DOHH2 (cell line): ENCODE results near the gene PHACTR1.

ENCODE experiments used
- H3F3A ChIP-seq: fragments of 200-600 bp; sonication (generic), shearing (Covaris generic); 2 replicates; pipeline ENCODE4 v1.6.0; 2016; ENCODE audit warnings: antibody characterized with exemption, mild to moderate bottlenecking; ENCODE audit not compliant: control insufficient read depth, insufficient read depth
- H3K27ac ChIP-seq: fragments of 200-600 bp; sonication (generic); 2 replicates; pipeline ENCODE4 v1.5.1; 2014; ENCODE audit warnings: low read depth, mild to moderate bottlenecking, low read length, moderate library complexity
- H3K27me3 ChIP-seq: fragments of 200-600 bp; sonication (generic); 2 replicates; pipeline ENCODE4 v1.6.1; 2014; ENCODE audit warnings: mild to moderate bottlenecking, low read length, mixed read lengths; ENCODE audit not compliant: control insufficient read depth
- H3K36me3 ChIP-seq: fragments of 200-600 bp; sonication (generic); 2 replicates; pipeline ENCODE4 v1.6.1; 2014; ENCODE audit warnings: mild to moderate bottlenecking, low read length, moderate library complexity, mixed read lengths; ENCODE audit not compliant: control insufficient read depth
- H3K4me1 ChIP-seq: fragments of 200-600 bp; sonication (generic); 2 replicates; pipeline ENCODE4 v1.6.1; 2014; ENCODE audit warnings: mild to moderate bottlenecking, low read length, mixed read lengths; ENCODE audit not compliant: control insufficient read depth
- H3K4me2 ChIP-seq: fragments of 200-600 bp; sonication (generic); 2 replicates; pipeline ENCODE4 v1.6.0; 2014; ENCODE audit warnings: mild to moderate bottlenecking, low read length, moderate library complexity
- H3K4me3 ChIP-seq: fragments of 200-600 bp; sonication (generic); 2 replicates; pipeline ENCODE4 v1.5.1; 2014; ENCODE audit warnings: mild to moderate bottlenecking, low read length, mixed read lengths
- H3K79me2 ChIP-seq: fragments of 200-600 bp; sonication (generic); 2 replicates; pipeline ENCODE4 v1.6.1; 2014; ENCODE audit warnings: mild to moderate bottlenecking, low read length, mixed read lengths; ENCODE audit not compliant: control insufficient read depth
- H3K9me2 ChIP-seq: fragments of 200-600 bp; sonication (generic); replicated peaks from 2 replicates; pipeline ENCODE4 v1.6.1; 2014; ENCODE audit warnings: mild to moderate bottlenecking, low read length, mixed read lengths; ENCODE audit not compliant: control insufficient read depth
- H3K9me3 ChIP-seq: fragments of 200-600 bp; sonication (generic); 2 replicates; pipeline ENCODE4 v1.6.1; 2014; ENCODE audit warnings: antibody characterized with exemption, low read length, mixed read lengths; ENCODE audit not compliant: control insufficient read depth, insufficient read depth
- H4K20me1 ChIP-seq: fragments of 200-600 bp; sonication (generic); 2 replicates; pipeline ENCODE4 v1.6.0; 2014; ENCODE audit warnings: low read depth, mild to moderate bottlenecking, antibody characterized with exemption, low read length, moderate library complexity; ENCODE audit not compliant: control insufficient read depth, insufficient read depth
- EZH2phosphoT487 ChIP-seq: fragments of 200-600 bp; sonication (generic); IDR thresholded peaks from 2 replicates; pipeline ENCODE4 v1.6.1; 2017; ENCODE audit warnings: borderline replicate concordance, mild to moderate bottlenecking, antibody characterized with exemption, low read length, moderate library complexity, mixed read lengths
- TF ChIP-seq, protein P1 (sequence below): fragments of 200-600 bp; sonication (generic); IDR thresholded peaks from one replicate; pipeline ENCODE4 v1.5.1; 2014; ENCODE audit warnings: antibody characterized with exemption, mild to moderate bottlenecking, low read depth, low read length; ENCODE audit not compliant: poor library complexity, severe bottlenecking

The PHACTR1 gene

DNA sequence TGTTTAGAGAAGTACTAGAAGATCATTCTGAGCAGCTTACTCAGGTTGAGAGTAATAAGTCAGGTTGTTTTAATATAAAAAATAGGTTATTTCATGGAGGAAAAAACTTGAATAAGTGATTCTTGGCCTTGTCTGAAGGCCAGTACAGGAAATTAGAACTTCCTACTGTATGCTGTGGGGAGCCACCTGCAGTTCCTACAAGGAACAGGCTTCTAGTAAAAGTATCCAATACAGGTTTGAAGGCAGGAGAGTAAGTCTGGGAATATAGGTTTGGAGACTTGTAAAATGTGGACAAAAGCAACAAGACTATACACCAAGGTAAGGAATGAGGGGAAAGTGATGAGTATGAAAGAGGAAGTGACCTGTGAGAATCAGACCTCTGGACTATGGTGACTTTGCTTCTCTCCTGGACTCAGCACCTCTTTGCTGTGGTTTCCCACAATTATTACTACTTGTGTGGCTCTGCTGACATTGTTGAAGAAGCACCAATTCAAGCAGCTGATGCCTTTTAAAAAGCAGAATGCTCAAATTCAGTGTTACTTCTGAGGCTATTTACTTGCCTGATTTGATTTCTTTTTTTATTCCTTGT, 333.2 kb downstream of the PHACTR1 start:
- no peak for TF ChIP-seq EZH2phosphoT487
- TF ChIP-seq, protein P1, sequence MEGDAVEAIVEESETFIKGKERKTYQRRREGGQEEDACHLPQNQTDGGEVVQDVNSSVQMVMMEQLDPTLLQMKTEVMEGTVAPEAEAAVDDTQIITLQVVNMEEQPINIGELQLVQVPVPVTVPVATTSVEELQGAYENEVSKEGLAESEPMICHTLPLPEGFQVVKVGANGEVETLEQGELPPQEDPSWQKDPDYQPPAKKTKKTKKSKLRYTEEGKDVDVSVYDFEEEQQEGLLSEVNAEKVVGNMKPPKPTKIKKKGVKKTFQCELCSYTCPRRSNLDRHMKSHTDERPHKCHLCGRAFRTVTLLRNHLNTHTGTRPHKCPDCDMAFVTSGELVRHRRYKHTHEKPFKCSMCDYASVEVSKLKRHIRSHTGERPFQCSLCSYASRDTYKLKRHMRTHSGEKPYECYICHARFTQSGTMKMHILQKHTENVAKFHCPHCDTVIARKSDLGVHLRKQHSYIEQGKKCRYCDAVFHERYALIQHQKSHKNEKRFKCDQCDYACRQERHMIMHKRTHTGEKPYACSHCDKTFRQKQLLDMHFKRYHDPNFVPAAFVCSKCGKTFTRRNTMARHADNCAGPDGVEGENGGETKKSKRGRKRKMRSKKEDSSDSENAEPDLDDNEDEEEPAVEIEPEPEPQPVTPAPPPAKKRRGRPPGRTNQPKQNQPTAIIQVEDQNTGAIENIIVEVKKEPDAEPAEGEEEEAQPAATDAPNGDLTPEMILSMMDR, result no peak
- no peaks in the 10 kb centered on the region for H4K20me1 ChIP-seq
- H3K4me1 ChIP-seq, result no peaks in the 10 kb centered on the region
- no peak overlapping the region for H3K4me2 ChIP-seq
- H3K79me2 ChIP-seq, result no peaks in the 10 kb centered on the region
- H3K4me3 ChIP-seq, result no peak overlapping the region
- H3F3A ChIP-seq, result no peaks in the 10 kb centered on the region
- H3K27ac ChIP-seq, result no peak overlapping the region
- no peaks in the 10 kb centered on the region for H3K9me3 ChIP-seq
- H3K9me2 ChIP-seq, result no peaks in the 10 kb centered on the region
- no peaks in the 10 kb centered on the region for H3K36me3 ChIP-seq
- H3K27me3 ChIP-seq, result no peaks in the 10 kb centered on the region

GRCh38 chr6:13053006-13053461, 336.5 kb downstream of the PHACTR1 start:
- no peaks in the 10 kb centered on the region for H4K20me1 ChIP-seq
- H3K9me2 ChIP-seq, result no peaks in the 10 kb centered on the region
- H3F3A ChIP-seq, result no peaks in the 10 kb centered on the region
- TF ChIP-seq, protein P1, result no peak
- TF ChIP-seq EZH2phosphoT487, result no peak
- H3K79me2 ChIP-seq, result no peaks in the 10 kb centered on the region
- no peaks in the 10 kb centered on the region for H3K27me3 ChIP-seq
- no peak overlapping the region for H3K4me3 ChIP-seq
- H3K4me1 ChIP-seq, result no peaks in the 10 kb centered on the region
- no peak overlapping the region for H3K27ac ChIP-seq
- H3K9me3 ChIP-seq, result no peaks in the 10 kb centered on the region
- no peak overlapping the region for H3K4me2 ChIP-seq
- no peaks in the 10 kb centered on the region for H3K36me3 ChIP-seq

- Histone ChIP-seq H3F3A (no peaks in the 10 kb centered on the region), H3K9me3 (no peaks in the 10 kb centered on the region), H3K27me3 (0 out of 2 replicates have a peak, but pooled peaks cover 6% of the 10 kb centered on the region), H3K4me2 (no peak overlapping the region), H3K9me2 (no peaks in the 10 kb centered on the region), H3K27ac (no peak overlapping the region), H4K20me1 (no peaks in the 10 kb centered on the region), H3K36me3 (no peaks in the 10 kb centered on the region), H3K4me3 (no peak overlapping the region), H3K79me2 (no peaks in the 10 kb centered on the region), H3K4me1 (no peaks in the 10 kb centered on the region)
- TF ChIP-seq, protein P1, result no peak
- TF ChIP-seq EZH2phosphoT487, result no peak
These were observed 341.5 kb downstream of the PHACTR1 start for GRCh38 chr6:13058051-13058450.
